ENCODE results near the gene COL6A5.

COL6A5 gene

GRCh38 chr3:130504701-130505100, 159.2 kb downstream of the COL6A5 start:
- DNase-seq (ENCODE audit: low spot score): no peak
- no peak for TF ChIP-seq CTCF (IDR thresholded peaks at IDR 0.05; ENCODE audit: extremely low read depth, missing control alignments)

GRCh38 chr3:130506031-130506430, 160.6 kb downstream of the COL6A5 start:
- DNase-seq (ENCODE audit: low spot score): no peak
- no peak for TF ChIP-seq CTCF (IDR thresholded peaks at IDR 0.05; ENCODE audit: extremely low read depth, missing control alignments)

GRCh38 chr3:130507746-130508145, 162.3 kb downstream of the COL6A5 start:
- no peak for DNase-seq (ENCODE audit: low spot score)
- no peak for TF ChIP-seq CTCF (IDR thresholded peaks at IDR 0.05; ENCODE audit: extremely low read depth, missing control alignments)

- DNase-seq (ENCODE audit: low spot score): no peak
- no peak for TF ChIP-seq CTCF (IDR thresholded peaks at IDR 0.05; ENCODE audit: extremely low read depth, missing control alignments)
Measured at GRCh38 chr3:130509008-130509407, 163.5 kb downstream of the COL6A5 start.

GRCh38 chr3:130514681-130515080, 169.2 kb downstream of the COL6A5 start:
- no peak for TF ChIP-seq CTCF (IDR thresholded peaks at IDR 0.05; ENCODE audit: extremely low read depth, missing control alignments)
- no peak for DNase-seq (ENCODE audit: low spot score)

GRCh38 chr3:130515755-130516154, 170.3 kb downstream of the COL6A5 start:
- no peak for TF ChIP-seq CTCF (IDR thresholded peaks at IDR 0.05; ENCODE audit: extremely low read depth, missing control alignments)
- DNase-seq (ENCODE audit: low spot score): no peak

GRCh38 chr3:130516645-130517512, 171.4 kb downstream of the COL6A5 start, which contains the start of gene COL6A6:
Gene COL6A6 (plus strand): TSS chr3:130517177. CDS start chr3:130560365, 43,188 bp downstream.
- no peak for TF ChIP-seq CTCF (IDR thresholded peaks at IDR 0.05; ENCODE audit: extremely low read depth, missing control alignments)
- no peak for DNase-seq (ENCODE audit: low spot score)

All from GM20000 (cell line).